ENCODE results near the gene FHIT.

FHIT gene

DNA sequence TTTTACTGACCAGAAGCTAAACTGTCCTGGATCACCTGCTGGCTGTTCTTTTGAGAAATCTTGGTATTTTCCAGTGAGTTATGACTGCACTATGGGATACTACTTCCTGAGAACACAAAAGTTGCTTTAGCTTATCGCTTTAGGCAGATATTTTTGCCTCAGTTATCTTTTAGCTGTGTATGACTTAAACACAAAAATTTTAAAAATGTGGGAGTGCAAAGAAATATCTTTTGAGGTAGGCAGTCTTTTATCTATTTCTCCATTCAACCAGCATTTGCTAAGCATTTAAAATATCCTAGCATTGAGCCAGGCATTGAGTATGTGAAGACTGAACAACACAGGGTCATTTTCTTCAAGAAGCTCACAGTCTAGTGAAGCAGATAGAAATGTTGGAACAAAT lies 981.9 kb downstream of the FHIT start:
- DNase-seq (ENCODE audit: low spot score): no peak
- TF ChIP-seq, protein P1, sequence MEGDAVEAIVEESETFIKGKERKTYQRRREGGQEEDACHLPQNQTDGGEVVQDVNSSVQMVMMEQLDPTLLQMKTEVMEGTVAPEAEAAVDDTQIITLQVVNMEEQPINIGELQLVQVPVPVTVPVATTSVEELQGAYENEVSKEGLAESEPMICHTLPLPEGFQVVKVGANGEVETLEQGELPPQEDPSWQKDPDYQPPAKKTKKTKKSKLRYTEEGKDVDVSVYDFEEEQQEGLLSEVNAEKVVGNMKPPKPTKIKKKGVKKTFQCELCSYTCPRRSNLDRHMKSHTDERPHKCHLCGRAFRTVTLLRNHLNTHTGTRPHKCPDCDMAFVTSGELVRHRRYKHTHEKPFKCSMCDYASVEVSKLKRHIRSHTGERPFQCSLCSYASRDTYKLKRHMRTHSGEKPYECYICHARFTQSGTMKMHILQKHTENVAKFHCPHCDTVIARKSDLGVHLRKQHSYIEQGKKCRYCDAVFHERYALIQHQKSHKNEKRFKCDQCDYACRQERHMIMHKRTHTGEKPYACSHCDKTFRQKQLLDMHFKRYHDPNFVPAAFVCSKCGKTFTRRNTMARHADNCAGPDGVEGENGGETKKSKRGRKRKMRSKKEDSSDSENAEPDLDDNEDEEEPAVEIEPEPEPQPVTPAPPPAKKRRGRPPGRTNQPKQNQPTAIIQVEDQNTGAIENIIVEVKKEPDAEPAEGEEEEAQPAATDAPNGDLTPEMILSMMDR (conservative IDR thresholded peaks at IDR 0.05; ENCODE audit: low read depth): no peak
- ChIA-PET CTCF (no interaction called here), POLR2A (ENCODE audit: low non-redundant PET) (no interaction called here)
- no peak overlapping the region for H3K27ac ChIP-seq

DNA sequence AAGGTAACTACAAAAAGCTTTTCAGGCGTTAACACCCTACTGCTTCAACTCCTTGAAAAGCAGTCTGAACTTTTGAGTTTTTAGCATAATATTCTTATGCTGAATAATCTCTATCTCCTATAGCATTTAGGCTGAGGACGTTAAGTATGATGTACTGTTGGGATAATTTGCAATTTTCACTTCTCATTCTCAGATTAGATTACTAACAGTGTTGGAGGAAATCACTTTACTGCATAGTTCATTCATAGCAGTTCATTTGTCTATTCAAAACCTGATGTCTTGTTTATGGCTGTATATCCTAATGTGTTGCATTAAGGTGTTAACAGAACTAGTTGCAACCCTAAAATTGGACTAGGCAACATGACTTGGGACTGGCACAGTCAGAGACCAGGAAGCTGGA lies 983.1 kb downstream of the FHIT start:
- TF ChIP-seq, protein P1 (conservative IDR thresholded peaks at IDR 0.05; ENCODE audit: low read depth): no peak
- no peak overlapping the region for H3K27ac ChIP-seq
- ChIA-PET CTCF (no interaction called here), POLR2A (ENCODE audit: low non-redundant PET) (no interaction called here)
- no peak for DNase-seq (ENCODE audit: low spot score)

- H3K27ac ChIP-seq: no peak overlapping the region
- POLR2A ChIA-PET (ENCODE audit: low non-redundant PET): no interaction called here
- TF ChIP-seq, protein P1 (conservative IDR thresholded peaks at IDR 0.05; ENCODE audit: low read depth): no peak
- CTCF ChIA-PET: no interaction called here
- DNase-seq (ENCODE audit: low spot score): no peak
These were observed 984.8 kb downstream of the FHIT start for GRCh38 chr3:60266444-60266843.

- no peak overlapping the region for H3K27ac ChIP-seq
- POLR2A ChIA-PET (ENCODE audit: low non-redundant PET): no interaction called here
- CTCF ChIA-PET: interaction anchor here (0.6 kb wide), 1 partner anchor 1248 kb away, joined by 3 read pairs; no protein-coding TSS in a partner anchor
- TF ChIP-seq, protein P1 (conservative IDR thresholded peaks at IDR 0.05; ENCODE audit: low read depth): no peak
- no peak for DNase-seq (ENCODE audit: low spot score)
These were observed 988.1 kb downstream of the FHIT start for GRCh38 chr3:60263191-60263590.

GRCh38 chr3:60262546-60262945 lies 988.7 kb downstream of the FHIT start:
- ChIA-PET POLR2A (ENCODE audit: low non-redundant PET) (no interaction called here), CTCF (interaction anchor here (0.6 kb wide), 1 partner anchor 1248 kb away, joined by 3 read pairs; no protein-coding TSS in a partner anchor)
- DNase-seq (ENCODE audit: low spot score): no peak
- H3K27ac ChIP-seq: no peak overlapping the region
- TF ChIP-seq, protein P1 (conservative IDR thresholded peaks at IDR 0.05; ENCODE audit: low read depth): no peak

GRCh38 chr3:60260546-60260945 lies 990.7 kb downstream of the FHIT start:
- POLR2A ChIA-PET (ENCODE audit: low non-redundant PET): no interaction called here
- CTCF ChIA-PET: interaction anchor here (0.7 kb wide), 1 partner anchor 30 kb away, joined by 3 read pairs; no protein-coding TSS in a partner anchor
- TF ChIP-seq, protein P1 (conservative IDR thresholded peaks at IDR 0.05; ENCODE audit: low read depth): no peak
- no peak overlapping the region for H3K27ac ChIP-seq
- DNase-seq (ENCODE audit: low spot score): no peak

DNA sequence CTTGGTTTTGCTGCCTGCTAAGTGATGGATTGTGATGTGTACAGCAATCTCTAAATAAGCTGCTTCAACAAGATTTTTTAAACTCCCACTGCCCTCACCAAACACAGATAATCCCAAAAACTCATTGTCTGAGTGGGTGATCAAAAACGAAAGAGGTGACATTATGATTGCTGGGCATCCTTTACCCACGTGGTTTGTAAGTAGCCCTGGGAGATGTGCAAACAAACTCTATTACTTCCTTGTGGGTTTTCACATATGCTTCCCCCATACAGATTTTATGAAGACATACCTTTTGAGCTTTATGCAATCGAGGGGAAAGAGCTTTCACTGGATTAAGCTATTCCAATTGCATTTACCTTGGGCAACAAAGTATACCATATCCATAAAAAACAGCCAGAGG lies 1000.4 kb downstream of the FHIT start:
- H3K27ac ChIP-seq: no peak overlapping the region
- CTCF ChIA-PET: interaction anchor here (0.6 kb wide), 1 partner anchor 37 kb away, joined by 3 read pairs; no protein-coding TSS in a partner anchor
- TF ChIP-seq, protein P1 (conservative IDR thresholded peaks at IDR 0.05; ENCODE audit: low read depth): no peak
- POLR2A ChIA-PET (ENCODE audit: low non-redundant PET): no interaction called here
- no peak for DNase-seq (ENCODE audit: low spot score)
